DMS153 (cell line): ENCODE data around the gene ZNF254.
"Not testable (repeated sequence)": the region's sequence is repeated elsewhere in the genome, so short reads cannot be mapped to it uniquely, and the experiment has no call there.

ENCODE experiments used
- DNase-seq: peaks from one replicate; lab custom pipeline; 2025; lab: John Stamatoyannopoulos, UW

The ZNF254 gene

GRCh38 chr19:24086974-24087595, at the start of gene ZNF254:
Gene ZNF254, plus strand, starts transcription at chr19:24087187. Its CDS starts 121 bp downstream, at chr19:24087308.
- no peak for DNase-seq

- DNase-seq: no peak
These were observed 46.4 kb upstream of the ZNF254 start for GRCh38 chr19:24040621-24041020.

GRCh38 chr19:24041326-24041725, 45.7 kb upstream of the ZNF254 start:
- DNase-seq: not testable (repeated sequence)

GRCh38 chr19:24046550-24046949, 40.4 kb upstream of the ZNF254 start:
- no peak for DNase-seq

GRCh38 chr19:24048261-24048660, 38.7 kb upstream of the ZNF254 start:
- no peak for DNase-seq

GRCh38 chr19:24049537-24049936, 37.5 kb upstream of the ZNF254 start:
- no peak for DNase-seq

GRCh38 chr19:24051516-24051915, 35.5 kb upstream of the ZNF254 start:
- no peak for DNase-seq

- no peak for DNase-seq
These were observed 34.2 kb upstream of the ZNF254 start for GRCh38 chr19:24052811-24053210.

- no peak for DNase-seq
These were observed 33.4 kb upstream of the ZNF254 start for GRCh38 chr19:24053601-24054000.

GRCh38 chr19:24054044-24054935, 32.7 kb upstream of the ZNF254 start:
- no peak for DNase-seq

- DNase-seq: no peak
These were observed 31.4 kb upstream of the ZNF254 start for GRCh38 chr19:24055548-24055947.

GRCh38 chr19:24057144-24057543, 29.8 kb upstream of the ZNF254 start:
- no peak for DNase-seq

- no peak for DNase-seq
These were observed 27.3 kb upstream of the ZNF254 start for GRCh38 chr19:24059563-24060295.

- no peak for DNase-seq
These were observed 26.2 kb upstream of the ZNF254 start for GRCh38 chr19:24060687-24061356.

GRCh38 chr19:24062190-24062589, 24.8 kb upstream of the ZNF254 start:
- no peak for DNase-seq

- no peak for DNase-seq
These were observed 23.7 kb upstream of the ZNF254 start for GRCh38 chr19:24063295-24063694.

GRCh38 chr19:24064175-24064574, 22.8 kb upstream of the ZNF254 start:
- no peak for DNase-seq

GRCh38 chr19:24065243-24065642, 21.7 kb upstream of the ZNF254 start:
- no peak for DNase-seq

- DNase-seq: no peak
These were observed 21.0 kb upstream of the ZNF254 start for GRCh38 chr19:24065865-24066604.

- no peak for DNase-seq
These were observed 16.9 kb upstream of the ZNF254 start for GRCh38 chr19:24069905-24070657.

GRCh38 chr19:24071078-24071477, 15.9 kb upstream of the ZNF254 start:
- DNase-seq: no peak
